HUDEP-2 (cell line): ENCODE results near the gene MYBBP1A.
A peak's percentile ranks its signal among the peaks of the same experiment; 100 is the strongest.

Experiments used
- DNase-seq, 76 experiments: peaks; one replicate each; lab custom pipeline; 2025; ENCODE audit not compliant: unreplicated experiment in 76 of 76; lab: John Stamatoyannopoulos, UW

MYBBP1A gene

DNA sequence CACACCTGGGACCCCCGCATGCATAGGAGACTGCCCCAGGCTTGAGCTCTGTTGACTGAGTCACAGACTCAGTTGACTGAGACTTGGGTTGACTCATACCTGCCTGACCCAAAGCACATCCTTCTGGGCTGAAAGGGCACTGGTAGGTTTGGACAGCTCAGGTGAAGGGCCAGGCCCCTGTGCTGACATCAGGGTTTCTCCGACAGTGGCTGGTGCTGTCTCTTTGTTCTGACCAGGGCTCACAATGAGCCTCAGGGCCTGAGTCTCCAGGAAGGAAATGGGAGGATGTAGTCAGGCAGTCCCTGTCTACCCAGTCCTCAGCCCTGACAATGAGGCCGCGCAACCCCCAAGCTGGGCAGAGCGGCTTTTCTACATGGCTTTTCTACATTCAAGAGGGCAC, 50.0 kb downstream of the MYBBP1A start:
- no peak for DNase-seq

DNA sequence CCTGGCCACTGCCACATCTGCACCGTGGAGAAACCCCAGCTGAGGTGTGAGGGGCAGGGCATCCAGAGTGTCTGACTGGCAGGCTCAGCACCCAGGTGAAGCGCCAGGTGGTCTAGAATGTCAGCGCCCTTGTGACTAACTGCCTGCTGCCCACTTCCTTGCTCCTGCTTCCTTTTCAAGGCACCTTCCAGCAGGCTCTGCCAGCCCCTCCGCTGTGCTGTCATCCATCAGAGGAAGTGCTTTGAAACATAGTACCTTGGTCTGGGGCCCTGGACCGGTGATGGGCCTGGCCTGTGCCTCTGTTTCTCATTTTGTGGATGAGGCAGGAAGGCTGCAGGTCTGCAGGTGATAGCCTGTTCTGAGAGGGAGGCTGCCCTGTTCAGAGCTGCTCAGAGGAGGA, 51.0 kb downstream of the MYBBP1A start:
- DNase-seq = no peak

DNA sequence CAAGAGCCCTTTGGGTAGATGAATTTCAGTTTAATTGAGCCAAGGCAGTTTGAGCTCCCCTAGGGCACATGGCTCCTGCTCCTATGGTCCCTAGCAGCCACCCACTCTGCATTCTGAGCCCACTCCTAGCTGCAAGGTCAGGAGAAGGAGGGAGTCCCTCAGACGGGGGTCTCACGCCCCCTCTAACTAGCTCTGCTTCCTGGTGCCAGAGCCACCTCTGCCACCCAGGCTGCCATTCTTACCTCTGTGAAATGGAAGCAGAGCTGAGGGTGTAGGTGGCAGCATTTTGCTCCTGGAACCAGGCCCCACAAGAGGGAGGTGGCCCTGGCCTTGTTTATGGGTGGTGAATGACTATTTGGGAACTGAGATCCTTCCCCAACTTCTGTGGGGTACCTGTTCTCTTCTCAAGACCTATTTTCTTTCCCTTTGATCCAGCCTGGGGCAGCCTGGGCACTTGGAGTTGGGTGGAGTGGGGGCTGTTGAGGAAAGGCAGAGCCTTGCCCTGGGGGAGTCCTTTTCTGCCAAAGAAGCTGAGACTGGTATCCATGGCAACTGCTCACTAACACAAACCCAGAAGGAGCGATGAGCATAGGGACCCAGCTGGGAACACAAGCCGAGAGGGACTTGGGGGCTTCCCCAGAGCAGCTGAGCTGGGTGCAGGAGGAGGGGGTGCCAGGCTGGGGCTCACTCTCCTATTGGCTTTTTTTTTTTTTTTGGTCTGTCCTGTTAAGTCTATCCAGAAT, 51.7 kb downstream of the MYBBP1A start:
- DNase-seq = no peak

DNA sequence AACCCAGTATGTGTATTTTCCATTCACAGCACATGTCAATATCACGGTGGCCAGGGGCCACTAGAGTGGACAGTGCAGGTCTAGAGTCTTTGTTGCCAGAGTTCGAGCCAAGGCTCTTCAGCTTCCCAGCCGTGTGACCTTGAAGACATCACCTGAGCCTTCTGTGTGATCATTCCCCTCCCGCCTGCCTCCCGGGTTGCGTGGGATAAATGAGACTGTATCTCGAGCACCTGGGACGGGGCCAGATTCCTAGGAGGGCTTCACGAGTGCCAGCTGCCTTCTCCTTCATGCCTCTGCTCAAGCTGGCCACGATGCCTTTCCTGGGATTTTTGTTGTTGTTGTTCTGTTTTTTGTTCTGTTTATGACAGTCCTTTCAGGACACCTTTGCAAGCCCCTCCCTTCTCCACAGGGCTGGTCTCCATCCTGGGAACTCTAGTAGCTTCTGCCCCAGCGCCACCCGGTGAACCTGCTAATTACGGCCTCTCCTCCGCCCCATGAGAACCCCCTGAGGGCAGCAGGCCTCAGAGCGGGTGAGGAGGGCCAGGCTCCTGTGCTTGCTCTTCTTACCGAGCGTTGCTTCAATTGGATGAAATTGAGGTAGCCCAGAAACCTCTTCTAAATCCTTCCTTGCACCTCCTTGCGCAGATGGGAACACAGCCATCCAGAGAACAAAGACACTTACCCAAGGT, 52.6 kb downstream of the MYBBP1A start:
- no peak for DNase-seq

DNA sequence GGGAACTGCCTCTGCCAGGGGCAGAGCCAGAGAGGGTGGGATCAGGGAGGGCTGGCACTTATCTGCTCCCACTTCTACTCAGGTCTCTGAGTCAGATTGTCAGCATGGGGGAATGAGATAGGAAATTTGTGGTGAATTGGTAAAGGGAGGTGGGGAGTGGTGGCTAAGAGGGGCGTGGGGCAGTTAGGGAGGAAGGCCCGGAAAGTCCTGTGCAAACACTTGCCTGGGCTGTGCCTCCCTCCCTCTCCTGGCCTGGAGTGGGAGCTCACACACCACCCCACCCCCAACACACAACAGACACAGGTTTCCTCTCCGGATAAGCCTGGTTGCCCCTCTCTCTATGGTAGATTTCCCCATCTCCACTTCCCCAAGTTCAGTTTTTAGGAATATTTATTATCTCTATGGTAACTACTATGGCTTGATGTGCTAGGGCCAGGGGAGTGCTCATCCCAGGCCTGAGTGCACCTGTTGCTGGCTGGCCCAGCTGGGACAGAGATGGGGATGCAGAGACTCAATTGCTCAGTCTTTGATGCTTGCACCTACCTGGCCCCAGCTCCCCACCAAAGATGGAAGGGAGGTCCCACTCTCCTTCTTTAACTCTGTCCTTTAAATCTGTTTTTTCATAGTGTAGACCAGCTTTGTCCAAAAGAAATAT, 53.8 kb downstream of the MYBBP1A start:
- DNase-seq = peak in 28 of 76 experiments; percentile 4 to 59 (median 30)

DNA sequence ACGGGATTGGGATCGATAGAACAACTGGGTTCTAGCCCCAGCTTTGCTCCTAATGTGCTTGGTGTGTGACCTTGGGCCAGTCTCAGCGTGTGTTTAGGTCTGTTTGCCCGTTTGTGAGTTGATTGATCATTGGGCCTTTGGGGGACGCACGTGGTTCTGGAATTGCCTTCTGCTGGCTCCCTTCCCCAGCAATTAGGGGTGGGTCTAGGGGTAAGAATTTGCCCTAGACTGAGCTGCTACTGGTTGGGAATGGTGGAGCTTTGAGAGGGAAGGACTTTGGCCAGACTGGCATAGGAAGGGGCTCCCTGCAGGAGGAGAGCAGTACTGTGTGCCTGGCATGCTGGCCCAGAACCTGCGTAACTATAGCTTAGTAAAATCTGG, 55.0 kb downstream of the MYBBP1A start:
- peak in 4 of 76 experiments; percentile 14 to 25 (median 20) for DNase-seq

DNA sequence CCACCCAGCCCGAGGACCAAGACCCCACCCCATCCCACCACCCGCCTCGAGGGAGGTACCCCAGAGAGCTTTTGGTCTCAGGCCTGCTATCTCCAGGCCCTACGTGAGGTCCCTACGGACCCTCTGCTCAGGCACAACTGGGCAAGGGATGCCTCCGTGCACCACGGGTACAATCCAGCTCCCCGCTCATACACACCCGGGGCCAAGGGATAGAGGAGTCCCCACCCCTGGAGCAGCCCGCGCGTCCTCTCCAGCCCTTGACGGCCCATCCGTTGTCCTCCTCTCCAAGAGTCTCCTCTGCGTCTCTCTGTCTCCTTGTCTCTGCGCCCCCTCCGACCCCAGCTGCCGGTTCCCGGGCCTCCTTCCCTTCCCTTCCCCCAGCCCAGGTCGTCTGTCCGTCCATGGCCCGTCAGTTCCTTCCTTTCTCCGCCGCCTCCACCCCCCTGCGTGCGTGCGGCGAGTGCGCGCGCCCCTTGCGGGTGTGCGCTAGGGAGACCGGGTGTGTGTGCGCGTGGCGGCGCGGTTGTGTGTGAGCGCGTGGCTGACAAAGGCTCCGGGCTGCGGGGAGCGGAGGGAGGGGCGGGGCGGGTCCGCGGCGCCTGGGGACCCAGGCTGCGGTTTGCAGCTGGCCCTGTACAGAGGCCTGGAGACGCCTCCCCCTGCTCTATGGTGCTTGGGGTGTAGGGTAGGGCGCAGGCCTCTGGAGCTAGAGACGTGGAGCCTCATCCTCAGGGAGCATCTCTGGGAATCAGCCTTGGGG, 55.6 kb downstream of the MYBBP1A start:
- DNase-seq = peak in 1 of 76 experiments; percentile 8

DNA sequence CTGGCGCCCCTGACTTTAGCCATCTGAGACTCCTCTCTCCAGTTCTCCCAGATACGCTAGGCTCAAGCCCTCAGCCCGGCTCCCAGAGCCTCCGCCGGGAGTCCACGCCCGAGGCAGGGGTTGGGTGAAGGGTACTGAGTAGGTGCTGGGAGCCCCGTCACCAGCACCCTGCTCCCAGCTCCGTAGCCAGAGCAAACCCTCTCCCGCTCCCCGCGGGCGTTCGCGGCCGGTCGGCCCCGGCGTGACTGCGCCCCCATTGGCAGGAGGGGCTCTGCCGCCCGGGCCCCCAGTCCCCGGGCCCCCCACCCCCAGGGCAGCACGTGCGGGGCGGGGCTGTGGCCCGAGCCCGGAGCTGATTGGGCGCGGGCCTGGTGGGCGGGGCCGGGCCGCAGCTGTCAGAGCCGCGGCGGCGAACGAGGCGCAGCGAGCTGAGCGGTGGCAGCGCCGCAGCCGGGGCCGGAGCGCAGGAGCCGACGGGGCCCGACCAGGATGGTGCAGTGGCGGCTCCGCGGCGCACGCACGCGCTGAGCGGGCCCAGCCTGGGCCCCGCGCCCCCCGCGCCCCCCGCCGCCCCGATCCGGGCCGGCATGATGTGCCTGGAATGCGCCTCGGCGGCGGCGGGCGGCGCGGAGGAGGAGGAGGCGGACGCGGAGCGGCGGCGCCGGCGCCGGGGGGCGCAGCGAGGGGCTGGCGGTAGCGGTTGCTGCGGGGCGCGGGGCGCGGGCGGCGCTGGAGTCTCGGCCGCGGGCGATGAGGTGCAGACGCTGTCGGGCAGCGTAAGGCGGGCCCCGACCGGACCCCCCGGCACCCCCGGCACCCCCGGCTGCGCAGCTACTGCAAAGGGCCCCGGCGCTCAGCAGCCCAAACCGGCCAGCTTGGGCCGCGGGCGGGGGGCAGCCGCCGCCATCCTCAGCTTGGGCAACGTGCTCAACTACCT, 56.5 kb downstream of the MYBBP1A start, which contains the start of gene SPNS2:
Gene SPNS2 (plus strand): TSS at position 421 of the 937 bp plus-strand sequence. CDS start 167 bp downstream, at position 588.
- peak in 23 of 76 experiments; percentile 9 to 49 (median 21) for DNase-seq

DNA sequence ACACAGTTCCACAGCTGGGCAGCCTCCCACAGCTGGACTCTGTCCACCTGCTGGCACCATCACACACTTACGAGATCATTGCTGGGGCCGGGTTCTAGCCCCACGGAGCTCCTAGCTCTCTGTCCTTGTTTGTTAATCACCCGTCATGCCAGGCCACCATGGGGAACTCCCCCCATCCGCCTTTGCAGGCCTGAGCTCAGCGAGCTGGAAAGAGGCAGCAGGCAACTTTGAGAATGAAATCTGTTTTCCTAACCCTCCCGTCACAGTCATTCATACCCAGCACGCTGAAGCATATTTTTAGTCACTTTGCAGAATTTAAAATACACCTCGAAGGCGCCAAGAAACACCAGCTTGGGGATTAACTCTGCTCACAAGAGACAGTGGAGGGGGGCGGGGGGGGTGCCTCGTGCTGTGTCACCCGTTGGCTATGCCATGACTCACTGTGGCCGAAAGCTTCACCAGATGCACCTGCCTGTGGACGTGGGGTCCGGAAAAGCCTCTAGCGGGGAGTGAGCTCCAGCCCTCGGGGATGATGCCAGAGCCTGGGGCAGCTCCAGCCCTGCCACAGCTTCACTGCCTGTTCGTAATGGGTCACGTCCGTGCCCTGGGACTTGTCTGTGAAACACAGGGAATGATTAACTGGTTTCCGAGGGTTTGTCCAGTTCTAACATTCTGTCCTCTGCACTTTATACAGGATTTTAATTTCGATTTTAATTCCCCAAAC, 57.9 kb downstream of the MYBBP1A start:
- no peak for DNase-seq

DNA sequence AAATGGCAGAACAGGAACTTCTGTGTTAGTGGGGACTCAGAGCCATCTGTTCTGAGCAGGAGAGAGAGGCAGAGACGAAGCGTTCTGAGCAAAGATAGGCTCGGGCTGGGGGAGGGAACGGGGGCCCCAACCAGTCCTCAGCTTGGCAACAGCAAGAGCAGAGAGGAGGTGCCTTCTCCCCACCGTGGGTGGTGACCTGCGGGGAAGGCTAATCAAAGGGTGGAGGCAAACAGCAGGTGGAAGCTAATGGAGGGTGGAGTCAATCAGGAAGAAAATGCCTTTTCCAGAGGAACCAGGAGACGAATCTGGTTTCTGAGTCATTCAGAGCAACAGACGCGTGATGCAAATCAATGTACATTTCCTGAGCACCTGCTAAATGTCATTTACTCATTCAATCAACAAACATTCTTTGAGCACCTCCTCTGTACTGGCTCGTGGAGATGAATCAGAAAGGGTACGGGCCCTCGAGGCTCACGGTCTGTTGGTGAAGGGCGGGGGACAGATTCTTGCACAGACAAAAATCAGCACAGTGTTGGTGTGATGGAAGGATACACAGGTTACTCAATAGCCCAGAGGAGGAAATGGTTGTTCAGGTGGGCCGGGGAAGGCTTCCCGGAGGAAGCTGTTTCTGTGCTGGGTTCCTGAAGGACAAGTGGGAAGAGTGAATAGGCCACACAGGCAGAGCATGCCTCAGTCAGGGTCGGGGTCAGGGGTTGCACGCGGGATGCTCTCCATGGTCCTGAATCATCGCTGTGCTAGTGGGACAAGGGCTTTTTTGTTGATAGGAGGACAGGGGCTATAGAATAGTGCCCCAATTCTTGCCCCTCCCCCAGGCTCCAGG, 62.2 kb downstream of the MYBBP1A start:
- DNase-seq = peak in 14 of 76 experiments; percentile 4 to 33 (median 17)

DNA sequence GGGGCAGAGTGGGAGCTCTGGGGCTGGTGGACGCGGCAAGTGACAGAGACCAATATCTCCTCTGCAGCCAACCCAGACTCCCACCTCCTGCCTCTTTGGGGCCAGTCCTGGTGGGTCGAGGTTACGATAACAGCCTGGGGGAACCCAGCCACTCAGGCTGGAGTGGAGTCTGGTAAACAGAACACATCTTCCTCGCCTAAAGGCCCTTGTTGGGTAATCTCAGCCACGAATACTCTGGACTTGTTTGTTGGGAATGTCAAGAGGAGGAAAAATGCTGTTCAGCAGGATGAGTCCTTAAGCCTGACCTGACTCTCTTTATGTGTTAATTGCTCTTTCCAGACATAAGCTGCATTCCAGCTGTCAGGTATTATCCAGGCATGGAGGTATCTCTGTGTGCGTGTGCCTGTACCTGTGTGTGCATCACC, 64.5 kb downstream of the MYBBP1A start:
- DNase-seq = no peak

DNA sequence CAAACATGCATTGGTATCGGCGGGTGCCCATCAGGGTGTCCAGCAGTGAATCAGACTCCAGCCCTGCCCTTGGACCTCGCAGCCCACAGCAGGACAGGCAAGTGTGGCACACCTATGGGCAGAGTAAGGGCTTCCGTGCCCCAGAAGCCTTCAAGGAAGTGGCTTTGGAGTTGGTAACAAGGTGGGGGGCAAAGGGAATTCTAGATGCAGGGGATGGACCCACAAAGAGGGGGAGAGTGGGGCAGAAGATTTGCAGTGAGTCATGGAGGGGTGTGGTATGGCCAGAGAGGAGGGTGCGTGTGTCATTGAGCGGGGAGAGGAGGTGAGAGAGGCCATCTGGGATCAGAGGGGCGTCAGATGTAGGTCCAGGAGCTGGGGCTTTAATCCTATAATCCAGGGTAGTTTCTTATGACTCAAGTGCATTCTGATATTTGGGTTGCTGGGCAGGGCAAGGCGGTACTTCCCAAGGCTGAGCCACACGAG, 65.0 kb downstream of the MYBBP1A start:
- no peak for DNase-seq

DNA sequence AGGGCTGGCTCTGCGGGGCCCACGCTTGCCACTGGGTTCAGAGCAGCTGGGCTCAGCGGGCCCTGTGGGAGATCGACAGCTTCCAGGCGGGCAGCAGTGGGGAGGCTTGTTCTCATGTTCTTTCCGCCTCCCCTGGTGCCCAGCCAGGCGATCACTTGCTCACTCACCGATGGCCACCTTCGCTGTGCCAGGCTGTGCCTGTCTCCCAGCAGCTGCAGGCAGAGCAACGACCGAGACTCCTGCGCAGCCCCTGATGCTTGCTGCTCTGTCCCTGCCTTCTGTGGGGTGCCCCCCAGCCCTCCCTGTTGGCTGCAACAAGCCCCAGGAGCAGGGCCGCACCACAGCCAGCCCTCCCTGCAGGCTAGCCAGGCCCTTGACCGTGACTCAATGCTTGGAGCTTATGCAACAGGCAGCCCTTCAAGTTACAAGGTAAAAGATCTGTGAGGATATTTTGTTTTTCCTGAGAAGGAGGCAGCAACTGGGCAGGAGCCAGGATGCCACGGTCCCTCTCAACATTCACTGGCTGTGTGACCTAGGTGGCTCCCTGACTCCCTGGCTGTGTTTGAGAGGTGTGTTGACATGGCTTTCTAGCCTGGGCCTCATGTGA, 66.1 kb downstream of the MYBBP1A start:
- no peak for DNase-seq
